ENCODE data around the gene BTAF1.

DNA sequence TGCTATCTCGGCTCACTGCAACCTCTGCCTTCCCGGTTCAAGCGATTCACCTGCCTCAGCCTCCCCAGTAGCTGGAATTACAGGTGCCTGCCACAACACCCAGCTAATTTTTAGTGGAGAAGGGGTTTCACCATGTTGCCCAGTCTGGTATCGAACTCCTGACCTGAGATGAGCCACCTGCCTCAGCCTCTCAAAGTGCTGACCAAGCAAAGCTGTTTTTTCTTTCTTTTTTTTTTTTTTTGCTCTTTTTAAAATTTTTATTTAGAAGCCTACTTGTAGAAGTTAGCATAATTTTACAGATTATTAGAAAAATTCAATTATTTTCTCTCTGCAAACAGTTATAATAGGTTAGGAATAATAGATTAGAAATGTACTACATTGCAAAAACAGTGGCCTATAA lies 13.1 kb upstream of the BTAF1 start:
- TF ChIP-seq, protein P1, sequence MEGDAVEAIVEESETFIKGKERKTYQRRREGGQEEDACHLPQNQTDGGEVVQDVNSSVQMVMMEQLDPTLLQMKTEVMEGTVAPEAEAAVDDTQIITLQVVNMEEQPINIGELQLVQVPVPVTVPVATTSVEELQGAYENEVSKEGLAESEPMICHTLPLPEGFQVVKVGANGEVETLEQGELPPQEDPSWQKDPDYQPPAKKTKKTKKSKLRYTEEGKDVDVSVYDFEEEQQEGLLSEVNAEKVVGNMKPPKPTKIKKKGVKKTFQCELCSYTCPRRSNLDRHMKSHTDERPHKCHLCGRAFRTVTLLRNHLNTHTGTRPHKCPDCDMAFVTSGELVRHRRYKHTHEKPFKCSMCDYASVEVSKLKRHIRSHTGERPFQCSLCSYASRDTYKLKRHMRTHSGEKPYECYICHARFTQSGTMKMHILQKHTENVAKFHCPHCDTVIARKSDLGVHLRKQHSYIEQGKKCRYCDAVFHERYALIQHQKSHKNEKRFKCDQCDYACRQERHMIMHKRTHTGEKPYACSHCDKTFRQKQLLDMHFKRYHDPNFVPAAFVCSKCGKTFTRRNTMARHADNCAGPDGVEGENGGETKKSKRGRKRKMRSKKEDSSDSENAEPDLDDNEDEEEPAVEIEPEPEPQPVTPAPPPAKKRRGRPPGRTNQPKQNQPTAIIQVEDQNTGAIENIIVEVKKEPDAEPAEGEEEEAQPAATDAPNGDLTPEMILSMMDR (conservative IDR thresholded peaks at IDR 0.05 in 1 of 2, IDR thresholded peaks at IDR 0.05 in 1 of 2; ENCODE audit: extremely low read depth in 1 of 2, insufficient read depth in 1 of 2, low read depth in 1 of 2, low read length in 2 of 2): no peak
- TF ChIP-seq EZH2 (IDR thresholded peaks at IDR 0.05; ENCODE audit: borderline replicate concordance, low read length): no peak
